GM21825 (cell line): Measurements from ENCODE around the gene MPP3.

ENCODE experiments used
- ATAC-seq: cut with Tn5 transposase; IDR thresholded peaks from one replicate; pipeline ENCODE4 v1.9.1; 2021; ENCODE audit warnings: mild to moderate bottlenecking, moderate library complexity; ENCODE audit not compliant: unreplicated experiment

MPP3 gene

DNA sequence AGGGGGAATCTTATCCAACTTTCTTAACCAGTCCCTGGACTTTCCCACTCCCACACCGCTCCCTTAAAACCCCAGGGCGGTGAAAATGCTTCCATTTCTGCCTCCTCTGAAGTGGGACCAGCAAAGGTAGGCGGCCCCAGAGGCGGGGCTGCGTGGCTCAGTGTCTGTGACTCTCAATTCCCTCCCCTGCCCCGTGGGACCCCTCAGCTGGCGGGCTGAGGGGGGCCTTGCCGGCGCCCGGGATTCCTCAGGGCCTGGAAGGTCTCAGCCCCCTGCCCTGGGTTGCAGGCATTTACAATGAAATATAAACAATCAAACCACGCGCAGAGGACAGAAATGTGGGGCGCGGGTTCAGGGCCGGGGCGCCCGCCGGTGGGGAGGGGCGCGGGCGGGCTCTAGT, 78.0 kb downstream of the MPP3 start:
- ATAC-seq: no peak

DNA sequence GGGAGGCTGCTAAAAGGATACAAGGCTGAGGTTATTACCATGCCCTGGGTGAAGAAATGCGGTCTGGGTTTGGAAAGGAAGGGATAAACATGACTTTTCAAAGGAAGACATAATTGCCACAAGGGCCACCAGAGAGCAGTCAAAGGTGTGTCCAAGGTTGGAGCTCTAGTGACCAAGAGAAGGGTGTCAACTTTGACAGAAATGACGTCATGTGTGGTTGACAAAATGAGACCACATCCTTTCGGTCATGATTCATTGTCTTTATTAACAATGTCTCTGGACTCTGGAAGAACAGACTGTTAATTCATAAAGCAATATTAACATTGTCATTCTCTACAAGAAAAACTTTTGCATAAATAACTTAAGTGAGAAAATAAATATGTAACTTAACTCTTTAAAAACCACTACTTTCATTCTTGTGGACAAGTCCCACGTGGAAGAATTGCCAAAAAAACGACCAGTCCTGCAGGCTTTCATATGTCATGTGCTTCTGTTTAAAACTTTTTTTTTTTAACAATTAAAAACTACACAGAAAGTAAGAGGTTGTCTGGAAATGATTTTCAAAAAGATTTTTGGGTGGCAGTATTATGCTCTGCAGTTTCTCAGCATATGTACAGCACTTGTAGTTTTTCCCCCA, 79.3 kb downstream of the MPP3 start:
- ATAC-seq: no peak
